GM19455 (cell line): ENCODE results near the gene ZEB2.

ENCODE experiments used
- ATAC-seq: cut with Tn5 transposase; IDR thresholded peaks from one replicate; pipeline ENCODE4 v1.9.1; 2021; ENCODE audit not compliant: unreplicated experiment

The ZEB2 gene

GRCh38 chr2:144519934-144520731 lies at the start of gene ZEB2:
ZEB2 (minus strand) TSS chr2:144520119; CDS start chr2:144517350, 2,769 bp downstream.
- ATAC-seq: no peak

DNA sequence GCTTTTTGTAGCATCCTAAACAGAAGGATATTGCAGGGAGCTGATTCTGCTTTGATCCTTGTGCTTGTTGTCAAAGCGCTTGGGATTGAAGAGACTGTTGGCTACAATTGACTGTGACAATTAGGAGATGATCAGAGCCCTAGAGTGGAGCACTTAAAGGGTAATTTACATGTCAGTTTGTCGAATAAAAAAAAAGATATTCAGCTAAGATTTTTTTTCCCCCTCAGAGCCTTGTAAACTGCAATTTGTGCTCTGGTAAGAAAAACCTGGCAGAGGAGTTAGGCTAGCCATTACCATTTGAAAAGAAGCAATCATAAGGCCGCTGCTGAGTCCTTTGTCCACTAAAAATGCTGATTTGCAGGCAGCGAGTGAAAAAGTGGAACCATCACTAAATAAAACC lies 47.8 kb upstream of the ZEB2 start:
- ATAC-seq: no peak

DNA sequence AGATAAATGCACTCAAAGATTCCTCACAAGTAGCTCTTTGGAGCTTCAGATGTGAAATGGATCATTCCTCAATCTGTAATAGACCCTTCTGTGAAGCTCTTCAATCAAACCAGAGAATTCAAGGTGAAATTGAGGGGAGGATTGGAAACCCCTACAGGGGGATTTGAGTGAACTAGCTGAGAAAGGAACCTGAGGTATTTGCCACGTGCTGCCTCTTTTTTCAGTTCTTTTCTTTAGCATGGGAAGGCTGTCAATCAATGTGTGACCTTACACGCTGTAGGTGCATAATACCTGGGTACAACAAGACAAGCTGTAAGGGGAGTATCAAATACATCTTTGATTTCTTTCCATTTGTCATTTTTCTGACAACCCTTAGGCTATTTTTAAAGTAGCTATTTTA lies 46.5 kb upstream of the ZEB2 start:
- no peak for ATAC-seq

DNA sequence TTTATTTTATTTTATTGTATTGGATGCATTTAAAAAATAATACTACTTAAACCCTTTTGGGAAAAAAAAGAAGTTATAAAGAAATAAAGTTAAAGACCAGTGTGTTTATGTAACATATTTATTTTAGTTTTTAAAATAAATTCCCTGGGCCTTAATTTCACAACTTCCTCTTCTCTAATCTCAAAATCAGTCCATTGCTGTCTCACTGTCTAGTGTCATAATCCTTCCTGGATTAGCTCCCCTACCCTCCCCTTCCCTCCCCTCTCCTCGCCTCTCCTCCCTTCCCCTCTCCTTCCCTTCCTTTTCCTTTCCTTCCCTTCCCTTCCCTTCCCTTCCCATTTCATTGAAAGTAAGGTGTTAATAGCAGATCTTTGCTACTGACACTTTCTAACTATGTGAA lies 40.3 kb upstream of the ZEB2 start:
- no peak for ATAC-seq

GRCh38 chr2:144559681-144560080 lies 39.8 kb upstream of the ZEB2 start:
- ATAC-seq: no peak

DNA sequence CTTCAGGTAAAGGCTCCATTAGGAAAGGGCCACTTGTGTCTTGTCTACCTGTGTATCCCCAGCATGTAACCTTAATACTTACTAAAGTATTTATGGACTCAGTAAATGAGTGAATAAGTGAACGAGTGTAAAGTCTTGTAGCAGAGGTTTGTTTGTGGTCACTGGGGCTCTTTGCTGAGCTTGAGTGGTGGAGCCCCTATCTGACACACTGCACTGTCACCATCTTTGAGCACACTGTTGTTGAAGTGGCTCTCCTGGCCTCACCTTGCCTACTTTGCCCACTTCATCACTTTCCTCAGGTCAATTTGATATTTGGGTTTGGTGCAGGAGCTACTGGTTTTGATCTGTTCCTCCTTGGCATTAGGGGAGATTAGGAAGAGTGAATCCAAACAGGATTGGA lies 39.3 kb upstream of the ZEB2 start:
- no peak for ATAC-seq

DNA sequence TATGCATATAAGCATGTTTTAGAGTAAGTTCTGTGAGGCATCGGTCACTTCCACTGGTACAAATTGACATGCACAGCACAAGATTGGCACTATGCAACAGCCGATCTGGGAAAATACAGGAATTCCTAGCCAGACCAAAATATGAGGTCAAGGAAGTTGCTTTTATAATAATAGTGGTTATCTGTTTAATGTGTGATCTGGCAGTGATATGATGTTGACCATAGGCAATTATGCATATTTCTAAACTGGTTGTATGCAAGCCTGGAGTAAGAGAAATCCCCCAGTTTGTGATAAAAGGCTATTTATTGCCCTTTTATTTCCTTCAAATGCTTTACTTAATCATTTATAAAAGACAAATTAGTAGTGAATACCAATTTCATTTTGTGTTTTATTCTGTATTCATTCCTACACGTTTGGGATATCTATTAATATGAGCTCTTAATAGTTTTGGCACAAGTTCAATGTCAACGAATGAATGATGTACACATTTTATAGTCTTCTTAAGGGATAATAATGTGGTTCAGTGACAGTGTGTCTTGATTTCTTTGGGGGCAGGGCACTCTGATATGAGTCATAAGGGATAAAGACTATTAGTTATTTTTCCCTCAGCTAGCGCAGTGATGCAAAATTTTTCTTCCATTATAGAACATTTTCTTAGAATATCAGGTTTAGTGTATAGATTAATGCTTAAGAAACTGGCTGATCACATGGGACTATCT lies 34.7 kb upstream of the ZEB2 start:
- ATAC-seq: no peak

DNA sequence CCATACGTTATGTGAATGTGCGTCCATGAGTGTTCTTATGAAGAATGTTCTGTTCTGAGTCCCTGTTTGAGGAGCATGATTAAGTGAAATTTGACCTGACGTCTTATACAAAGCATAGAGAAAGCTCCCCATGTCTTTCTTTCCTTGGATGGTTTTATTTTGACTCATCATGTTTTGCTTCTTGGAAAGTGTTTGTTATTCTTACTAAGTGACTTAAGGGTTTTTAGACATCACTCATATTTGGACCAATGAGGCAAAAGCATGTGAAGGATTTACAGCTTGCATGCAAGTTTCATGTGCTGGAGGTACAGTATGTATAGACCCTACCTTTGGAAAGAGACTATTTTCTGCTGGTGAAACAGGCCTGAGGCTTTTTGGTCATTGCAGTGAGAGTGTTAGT lies 33.5 kb upstream of the ZEB2 start:
- ATAC-seq: no peak

DNA sequence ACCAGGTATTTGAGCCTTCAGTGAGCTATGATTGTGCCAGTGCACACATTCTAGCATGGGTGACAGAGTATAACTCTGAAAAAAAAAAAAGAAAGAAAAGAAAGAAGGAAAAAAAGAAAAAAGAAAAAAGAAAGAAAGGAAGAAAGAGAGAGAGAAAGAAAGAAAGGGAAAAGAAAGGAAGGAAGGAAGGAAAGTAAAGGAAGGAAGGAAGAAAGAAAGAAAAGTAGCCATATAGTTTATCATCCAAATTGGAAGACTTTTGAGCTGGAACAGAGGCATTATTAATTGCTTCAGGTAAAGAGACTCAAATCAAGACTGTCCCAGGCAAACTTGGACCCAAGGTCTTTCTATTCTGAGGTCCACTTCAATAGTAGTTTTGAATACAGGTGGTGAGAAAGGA lies 32.9 kb upstream of the ZEB2 start:
- no peak for ATAC-seq

DNA sequence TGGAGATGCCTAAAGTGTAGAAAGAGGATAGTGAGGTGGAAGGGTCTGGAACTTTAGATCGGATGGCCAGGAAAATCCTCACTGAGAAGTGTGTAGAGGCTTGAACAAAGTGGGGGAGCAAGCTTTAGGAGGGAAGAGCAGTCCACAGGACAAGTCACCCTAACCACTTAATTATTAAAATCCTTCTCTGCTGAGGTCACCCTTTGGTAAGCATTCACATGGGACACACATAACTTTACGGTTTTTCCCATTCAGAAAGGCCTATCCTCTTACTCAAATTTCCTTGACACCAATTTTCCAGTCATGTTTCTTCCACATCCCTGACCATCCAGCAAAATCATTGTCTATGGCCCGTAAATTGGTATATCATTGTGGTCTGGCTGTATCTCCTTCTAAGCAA lies 31.0 kb upstream of the ZEB2 start:
- ATAC-seq: no peak

DNA sequence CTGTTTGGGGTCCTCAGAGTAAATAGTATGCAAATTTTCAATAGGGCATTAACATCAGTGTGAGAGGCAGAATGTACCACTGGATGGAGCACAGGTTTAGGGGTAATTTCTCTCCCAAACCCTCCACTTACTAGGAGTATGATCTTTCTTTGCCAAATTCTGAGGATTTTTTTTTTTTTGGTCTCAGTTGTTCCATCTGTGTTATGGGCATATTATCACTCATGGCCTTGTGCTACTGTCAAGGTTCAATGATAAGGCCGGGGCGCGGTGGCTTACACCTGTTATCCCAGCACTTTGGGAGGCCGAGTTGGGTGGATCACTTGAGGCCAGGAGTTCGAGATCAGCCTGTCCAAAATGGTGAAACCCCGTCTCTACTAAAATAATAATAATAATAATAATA lies 30.2 kb upstream of the ZEB2 start:
- ATAC-seq: no peak

DNA sequence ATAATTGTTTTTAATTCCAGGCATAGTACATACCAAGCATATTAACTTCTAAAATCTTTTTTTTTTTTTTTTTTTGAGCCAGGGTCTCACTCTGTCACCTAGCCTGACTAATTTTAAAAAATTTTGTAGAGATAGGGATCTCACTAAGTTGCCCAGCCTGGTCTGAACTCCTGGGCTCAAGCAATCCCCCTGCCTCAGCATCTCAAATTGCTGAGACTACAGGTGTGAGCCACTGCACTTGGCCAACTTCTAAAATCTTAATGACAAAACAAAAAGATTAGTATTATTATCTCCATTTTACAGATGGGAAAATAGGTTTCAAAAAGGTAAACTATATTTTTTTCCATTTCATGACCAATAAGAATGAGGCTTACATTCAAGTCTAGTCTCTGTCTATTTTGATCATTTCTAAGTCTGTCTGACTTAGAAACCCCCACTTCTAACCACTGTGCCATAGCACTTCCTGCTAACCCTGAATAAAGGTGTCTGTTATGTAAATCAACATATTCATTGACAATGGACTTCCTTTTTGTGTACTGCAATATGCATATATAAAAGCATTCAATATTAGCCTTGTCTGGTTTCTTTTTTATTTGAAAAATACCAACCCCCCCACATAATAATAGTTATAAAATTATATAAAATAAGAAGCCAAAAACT lies 28.7 kb upstream of the ZEB2 start:
- no peak for ATAC-seq

GRCh38 chr2:144548088-144548487 lies 28.2 kb upstream of the ZEB2 start:
- no peak for ATAC-seq

DNA sequence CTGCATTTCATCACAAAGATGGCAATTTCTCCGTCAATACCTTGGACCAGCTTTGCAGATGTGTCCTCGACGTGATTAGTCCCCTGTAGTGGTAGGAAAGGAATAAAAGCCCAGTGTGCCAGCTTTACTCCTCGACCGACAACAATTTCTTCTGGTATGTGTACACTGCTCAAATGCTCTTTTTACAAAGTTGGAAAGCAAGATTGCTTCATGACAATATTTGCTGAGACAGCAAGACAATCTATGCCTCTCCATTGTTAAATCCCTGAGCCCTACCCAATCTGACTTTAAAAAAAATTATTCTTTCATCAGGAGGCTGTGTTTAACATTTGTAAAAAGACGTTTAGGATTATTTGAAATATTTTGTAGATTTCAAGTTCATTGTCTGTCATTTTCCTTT lies 27.6 kb upstream of the ZEB2 start:
- ATAC-seq: no peak

DNA sequence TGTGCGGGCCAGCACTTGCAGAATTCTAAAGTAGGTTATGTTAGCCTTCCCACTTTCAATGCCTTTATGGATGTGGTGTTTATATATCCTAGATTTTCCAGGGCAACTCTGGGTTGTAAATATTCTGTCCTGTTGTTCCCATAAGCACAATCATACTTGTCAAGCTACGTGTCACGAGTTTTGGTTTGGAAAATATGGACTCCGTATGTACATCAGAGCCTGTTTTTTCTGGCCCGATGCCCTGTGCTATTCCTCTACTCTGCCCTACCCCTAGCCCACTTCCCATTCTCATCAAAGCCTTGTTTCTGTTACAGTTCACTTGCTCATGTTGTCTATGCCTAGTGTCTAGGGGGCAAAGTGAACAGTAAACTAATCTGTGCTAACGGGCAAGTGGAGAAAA lies 27.0 kb upstream of the ZEB2 start:
- ATAC-seq: no peak

- ATAC-seq: no peak
These were observed 25.9 kb upstream of the ZEB2 start for GRCh38 chr2:144545787-144546186.

- no peak for ATAC-seq
These were observed 24.1 kb upstream of the ZEB2 start for GRCh38 chr2:144544053-144544452.

DNA sequence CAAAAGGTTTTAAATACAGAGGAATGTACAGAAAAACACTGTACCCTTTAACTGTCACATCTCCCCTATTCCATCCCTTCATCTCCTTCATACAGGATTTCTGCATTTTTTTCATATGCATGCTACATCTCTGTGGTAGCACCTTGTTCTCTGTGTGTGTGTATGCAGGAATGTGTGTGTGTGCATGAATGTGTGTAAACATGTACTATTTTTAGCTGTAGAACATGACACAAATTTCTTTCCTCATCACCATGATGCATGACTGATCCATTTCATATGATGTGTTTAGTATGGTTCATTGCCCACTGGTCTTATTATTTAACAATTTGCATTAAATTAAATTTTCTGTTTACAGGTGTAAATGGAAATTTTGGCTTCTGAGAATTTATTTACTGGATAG lies 21.5 kb upstream of the ZEB2 start:
- no peak for ATAC-seq

DNA sequence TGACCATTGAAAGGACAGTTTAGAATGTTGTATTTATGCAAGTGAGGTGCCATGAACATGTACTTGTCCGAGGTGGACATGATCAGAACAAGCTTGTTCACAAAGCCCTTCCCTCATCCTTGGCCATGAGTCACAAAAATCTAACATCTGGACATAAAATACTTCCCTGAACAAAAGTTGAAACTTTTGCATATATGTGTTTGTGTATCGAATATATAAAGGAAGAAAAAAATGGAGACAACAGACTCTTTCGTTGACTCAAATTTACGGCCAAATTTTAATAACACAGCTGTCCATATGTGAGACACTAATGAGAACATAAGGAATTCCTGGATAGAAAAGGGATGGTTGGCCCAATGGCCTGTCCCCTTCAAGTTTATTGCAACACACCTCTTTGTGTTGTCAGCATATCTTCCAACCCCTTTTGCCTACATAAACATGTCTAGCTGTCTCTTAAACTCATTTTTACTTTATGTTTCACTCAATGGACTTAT lies 19.4 kb upstream of the ZEB2 start:
- ATAC-seq: no peak

DNA sequence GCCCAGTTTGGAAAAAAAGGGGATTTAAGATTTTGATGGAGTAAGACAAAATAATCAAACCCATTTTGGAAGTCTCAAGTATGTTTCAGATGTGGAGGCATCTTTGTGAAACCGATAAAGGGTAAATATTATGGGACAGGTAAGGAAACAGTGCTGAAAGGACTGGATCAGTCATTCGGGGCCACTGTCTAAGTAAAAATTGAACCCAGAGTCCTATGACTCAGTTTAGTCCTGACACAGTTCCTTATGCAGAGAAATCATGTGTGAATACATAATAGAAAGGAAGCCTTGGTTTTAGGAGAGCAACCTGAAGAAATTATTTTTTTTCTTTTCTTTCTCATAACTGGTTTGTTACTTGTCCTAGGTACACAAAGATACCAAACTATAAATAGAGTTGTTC lies 15.4 kb upstream of the ZEB2 start:
- no peak for ATAC-seq

DNA sequence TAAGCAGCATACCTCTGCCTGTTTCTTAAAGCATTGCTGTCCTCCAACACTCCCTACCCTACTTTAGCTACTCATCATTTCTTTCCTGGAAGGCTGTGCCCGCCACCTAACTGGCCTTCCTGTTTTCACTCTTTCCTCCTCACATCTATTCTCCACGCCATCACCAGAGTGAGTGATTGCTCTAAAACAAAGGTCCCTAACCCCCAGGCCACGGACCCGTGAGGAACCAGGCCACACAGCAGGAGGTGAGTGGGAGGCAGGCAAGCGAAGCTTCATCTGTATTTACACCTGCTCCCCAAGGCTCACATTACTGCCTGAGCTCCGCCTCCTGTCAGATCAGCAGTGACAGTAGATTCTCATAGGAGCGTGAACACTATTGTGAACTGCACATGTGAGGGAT lies 13.3 kb upstream of the ZEB2 start:
- ATAC-seq: no peak

DNA sequence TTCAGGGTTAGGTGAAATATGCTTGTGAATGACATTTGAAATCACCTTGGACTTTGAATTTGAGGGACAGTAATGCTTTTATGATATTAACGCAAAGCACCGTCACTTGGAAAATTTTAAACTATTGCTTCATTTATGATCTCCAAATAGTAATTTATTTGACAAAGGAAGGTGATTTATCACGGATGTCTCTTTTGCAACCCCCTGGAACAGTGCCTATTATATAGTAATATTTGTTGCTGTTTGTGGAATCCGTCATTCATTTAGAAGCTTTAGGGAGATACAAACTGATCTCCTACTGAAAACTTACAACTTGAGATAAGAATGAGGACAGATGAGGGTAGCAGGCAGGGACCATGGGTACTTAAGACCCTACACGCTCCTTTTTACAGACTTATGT lies 10.7 kb upstream of the ZEB2 start:
- no peak for ATAC-seq
